Measurements from ENCODE around the gene M6PR. TPM values are rescaled to one million over a fixed set of nuclear protein-coding genes. Genes with fewer than 3 reads are reported as not detected.
A peak's percentile ranks its signal among the peaks of the same experiment; 100 is the strongest.

Gene M6PR
- total and polyA plus RNA-seq, 2 of the 13 experiments (the other 11 are each of a cell fraction or from before 2014, with no cell fraction given), result 98.2 to 127 TPM

- TF ChIP-seq FOXA1 (IDR thresholded peaks at IDR 0.05) (no peak), FOXA1 (CRISPR knock-in tag; IDR thresholded peaks at IDR 0.05) (no peak), ISL2 (CRISPR knock-in tag; IDR thresholded peaks at IDR 0.05) (peak; percentile 60; the same call in 1 of the 2 replicates), MED8 (CRISPR knock-in tag; IDR thresholded peaks at IDR 0.05; ENCODE audit: insufficient replicate concordance) (peak; percentile 55), ZNF761 (CRISPR knock-in tag; conservative IDR thresholded peaks at IDR 0.05) (no peak), ZNF543 (CRISPR knock-in tag; IDR thresholded peaks at IDR 0.05) (peak; percentile 83; the same call in 1 of the 2 replicates), HMGXB4 (CRISPR knock-in tag; IDR thresholded peaks at IDR 0.05; ENCODE audit: borderline replicate concordance in 1 of 2, low read depth in 1 of 2) (peak; percentile 85 to 89), CSRNP2 (CRISPR knock-in tag; conservative IDR thresholded peaks at IDR 0.05; ENCODE audit: low read depth) (no peak; the same call in 1 of the 2 replicates), ZNF687 (CRISPR knock-in tag; IDR thresholded peaks at IDR 0.05) (peak; percentile 98), ZNF501 (CRISPR knock-in tag; IDR thresholded peaks at IDR 0.05) (peak; percentile 96), SOX5 (CRISPR knock-in tag; IDR thresholded peaks at IDR 0.05; ENCODE audit: borderline replicate concordance) (0 out of 2 replicates have a peak, but pooled peaks have one; percentile 53), CREBL2 (CRISPR knock-in tag; IDR thresholded peaks at IDR 0.05; ENCODE audit: borderline replicate concordance) (no peak)
- TF ChIP-seq, protein P1, sequence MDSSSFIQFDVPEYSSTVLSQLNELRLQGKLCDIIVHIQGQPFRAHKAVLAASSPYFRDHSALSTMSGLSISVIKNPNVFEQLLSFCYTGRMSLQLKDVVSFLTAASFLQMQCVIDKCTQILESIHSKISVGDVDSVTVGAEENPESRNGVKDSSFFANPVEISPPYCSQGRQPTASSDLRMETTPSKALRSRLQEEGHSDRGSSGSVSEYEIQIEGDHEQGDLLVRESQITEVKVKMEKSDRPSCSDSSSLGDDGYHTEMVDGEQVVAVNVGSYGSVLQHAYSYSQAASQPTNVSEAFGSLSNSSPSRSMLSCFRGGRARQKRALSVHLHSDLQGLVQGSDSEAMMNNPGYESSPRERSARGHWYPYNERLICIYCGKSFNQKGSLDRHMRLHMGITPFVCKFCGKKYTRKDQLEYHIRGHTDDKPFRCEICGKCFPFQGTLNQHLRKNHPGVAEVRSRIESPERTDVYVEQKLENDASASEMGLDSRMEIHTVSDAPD (CRISPR knock-in tag; IDR thresholded peaks at IDR 0.05), result peak; percentile 30; the same call in 1 of the 2 replicates
- TF ChIP-seq, protein P2, sequence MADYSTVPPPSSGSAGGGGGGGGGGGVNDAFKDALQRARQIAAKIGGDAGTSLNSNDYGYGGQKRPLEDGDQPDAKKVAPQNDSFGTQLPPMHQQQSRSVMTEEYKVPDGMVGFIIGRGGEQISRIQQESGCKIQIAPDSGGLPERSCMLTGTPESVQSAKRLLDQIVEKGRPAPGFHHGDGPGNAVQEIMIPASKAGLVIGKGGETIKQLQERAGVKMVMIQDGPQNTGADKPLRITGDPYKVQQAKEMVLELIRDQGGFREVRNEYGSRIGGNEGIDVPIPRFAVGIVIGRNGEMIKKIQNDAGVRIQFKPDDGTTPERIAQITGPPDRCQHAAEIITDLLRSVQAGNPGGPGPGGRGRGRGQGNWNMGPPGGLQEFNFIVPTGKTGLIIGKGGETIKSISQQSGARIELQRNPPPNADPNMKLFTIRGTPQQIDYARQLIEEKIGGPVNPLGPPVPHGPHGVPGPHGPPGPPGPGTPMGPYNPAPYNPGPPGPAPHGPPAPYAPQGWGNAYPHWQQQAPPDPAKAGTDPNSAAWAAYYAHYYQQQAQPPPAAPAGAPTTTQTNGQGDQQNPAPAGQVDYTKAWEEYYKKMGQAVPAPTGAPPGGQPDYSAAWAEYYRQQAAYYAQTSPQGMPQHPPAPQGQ (CRISPR knock-in tag; IDR thresholded peaks at IDR 0.05; ENCODE audit: borderline replicate concordance), result no peak
Observed at GRCh38 chr12:8949342-8950220, at the start of gene M6PR (continued).

Data from HepG2 (cell line).